GM21360 (cell line): ENCODE results near the gene BLOC1S6.

Experiments used
- ATAC-seq: cut with Tn5 transposase; IDR thresholded peaks from one replicate; pipeline ENCODE4 v1.9.1; 2021; ENCODE audit warnings: mild to moderate bottlenecking, moderate library complexity; ENCODE audit not compliant: unreplicated experiment

Gene BLOC1S6, protein sequence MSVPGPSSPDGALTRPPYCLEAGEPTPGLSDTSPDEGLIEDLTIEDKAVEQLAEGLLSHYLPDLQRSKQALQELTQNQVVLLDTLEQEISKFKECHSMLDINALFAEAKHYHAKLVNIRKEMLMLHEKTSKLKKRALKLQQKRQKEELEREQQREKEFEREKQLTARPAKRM

DNA sequence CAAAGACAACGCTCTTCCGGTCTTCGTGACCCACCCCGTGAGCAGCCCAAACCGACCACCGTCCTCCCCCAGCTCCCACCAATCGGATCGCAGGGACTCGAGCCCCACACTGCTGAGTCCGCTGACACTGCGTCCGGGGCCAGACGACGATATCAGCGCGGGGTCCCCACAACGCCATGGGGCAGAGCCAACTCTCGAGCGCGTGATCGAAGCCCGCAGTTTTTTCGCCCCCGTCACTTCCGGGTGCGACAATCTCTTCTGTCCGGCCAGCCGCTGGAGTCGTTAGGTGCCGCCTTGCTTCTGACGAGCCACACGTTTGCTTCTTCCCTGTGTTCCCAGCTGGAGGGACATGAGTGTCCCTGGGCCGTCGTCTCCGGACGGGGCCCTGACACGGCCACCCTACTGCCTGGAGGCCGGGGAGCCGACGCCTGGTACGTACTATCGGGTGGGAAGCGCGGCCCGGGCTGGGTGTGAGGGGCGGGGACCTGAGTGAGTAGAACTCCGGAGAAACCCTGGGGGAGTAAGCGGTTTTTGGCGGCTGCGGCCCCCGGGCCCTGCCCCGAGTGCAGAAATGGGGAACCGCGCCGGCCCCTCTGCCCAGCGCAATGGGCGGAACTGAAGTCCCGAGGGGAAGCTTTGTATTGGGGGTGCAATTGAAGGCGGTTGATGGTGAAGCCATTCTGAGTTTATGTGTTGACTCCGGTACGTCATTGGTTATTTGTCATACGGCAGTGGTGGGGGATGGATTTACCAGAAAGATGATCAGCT is at the start of gene BLOC1S6:
TSS of gene BLOC1S6 (plus strand) at position 285 of the 768 bp plus-strand sequence. CDS start at position 350, 65 bp downstream.
- ATAC-seq: peak; percentile 77

DNA sequence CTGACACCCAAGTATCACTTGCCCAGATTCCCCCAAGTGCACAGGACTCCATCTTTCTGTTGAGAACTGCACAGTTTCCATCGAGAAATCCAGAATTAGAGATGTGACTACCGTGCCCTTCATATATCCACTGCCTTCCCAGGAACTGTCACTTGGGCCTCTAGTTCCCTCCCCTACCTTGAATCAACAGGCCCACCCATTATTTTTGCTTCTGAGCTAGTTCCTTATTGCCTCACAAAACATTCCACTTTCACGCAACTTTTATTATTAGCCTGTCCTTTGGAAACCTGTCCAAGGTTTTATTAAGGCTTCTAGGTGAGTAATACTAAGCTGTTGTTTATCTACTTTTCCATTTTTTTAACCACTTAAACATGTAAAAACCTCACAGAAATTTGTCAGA is 47.5 kb upstream of the BLOC1S6 start:
- no peak for ATAC-seq

DNA sequence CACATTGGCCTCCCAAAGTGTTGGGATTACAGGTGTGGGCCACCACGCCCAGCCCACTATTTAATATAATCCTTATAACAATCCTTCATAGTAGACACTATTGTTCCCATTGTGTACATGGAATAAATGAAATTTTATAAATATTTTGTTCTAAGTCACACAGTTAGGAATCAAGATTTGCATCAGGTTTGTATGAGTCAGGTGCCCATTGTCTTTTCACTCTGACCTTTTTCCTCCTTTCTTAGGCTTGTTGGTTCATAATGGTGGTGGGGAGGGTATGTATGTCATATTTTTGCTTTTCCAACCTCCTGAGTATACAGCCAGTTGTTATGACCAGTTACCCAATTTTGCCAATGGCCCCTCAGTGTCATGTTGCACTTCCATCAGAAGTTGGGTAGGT is 46.6 kb upstream of the BLOC1S6 start:
- ATAC-seq: no peak

DNA sequence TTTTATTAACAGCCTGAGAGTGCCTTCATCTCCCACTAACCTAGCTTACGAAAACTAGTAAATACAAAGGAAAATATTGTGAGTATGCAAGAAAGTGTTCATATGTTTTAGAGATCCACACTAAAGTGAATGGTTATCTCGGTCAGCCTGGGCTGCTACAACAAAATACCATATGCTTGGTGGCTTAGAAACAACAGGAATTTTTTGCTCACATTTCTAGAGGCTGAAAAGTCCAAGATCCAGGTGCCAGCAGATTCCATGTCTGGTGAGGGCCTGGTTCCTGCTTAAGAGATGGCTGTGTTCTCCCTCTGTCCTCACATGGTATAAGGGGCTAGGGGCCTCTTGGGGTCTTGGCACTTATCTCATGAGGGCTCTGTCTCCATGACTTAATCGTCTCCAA is 44.1 kb upstream of the BLOC1S6 start:
- no peak for ATAC-seq

DNA sequence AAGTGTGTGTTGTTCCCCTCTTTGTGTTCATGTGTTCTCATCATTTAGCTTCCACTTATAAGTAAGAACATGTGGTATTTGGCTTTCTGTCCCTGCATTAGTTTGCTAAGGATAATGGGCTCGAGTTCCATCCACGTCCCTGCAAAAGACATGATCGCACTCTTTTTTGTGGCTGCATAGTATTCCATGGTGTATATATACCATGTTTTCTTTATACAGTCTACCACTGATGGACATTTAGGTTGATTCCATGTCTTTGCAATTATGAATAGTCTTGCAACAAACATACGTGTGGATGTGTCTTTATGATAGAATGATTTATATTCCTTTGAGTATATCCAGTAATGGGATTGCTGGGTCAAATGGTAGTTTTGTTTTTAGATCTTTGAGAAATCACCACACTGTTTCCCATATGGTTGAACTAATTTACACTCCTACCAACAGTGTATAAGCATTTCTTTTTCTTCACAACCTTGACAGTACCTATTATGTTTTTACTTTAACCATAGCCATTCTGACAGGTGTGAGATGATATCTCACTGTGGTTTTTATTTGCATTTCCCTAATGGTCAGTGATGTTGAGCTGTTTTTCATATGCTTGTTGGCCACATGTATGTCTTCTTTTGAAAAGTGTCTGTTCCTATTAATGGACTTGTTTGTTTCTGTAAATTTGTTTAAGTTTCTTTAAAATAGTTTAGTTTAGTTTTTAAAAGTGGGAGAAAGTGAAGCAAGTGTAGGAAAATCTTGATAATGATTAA is 42.7 kb upstream of the BLOC1S6 start:
- no peak for ATAC-seq

DNA sequence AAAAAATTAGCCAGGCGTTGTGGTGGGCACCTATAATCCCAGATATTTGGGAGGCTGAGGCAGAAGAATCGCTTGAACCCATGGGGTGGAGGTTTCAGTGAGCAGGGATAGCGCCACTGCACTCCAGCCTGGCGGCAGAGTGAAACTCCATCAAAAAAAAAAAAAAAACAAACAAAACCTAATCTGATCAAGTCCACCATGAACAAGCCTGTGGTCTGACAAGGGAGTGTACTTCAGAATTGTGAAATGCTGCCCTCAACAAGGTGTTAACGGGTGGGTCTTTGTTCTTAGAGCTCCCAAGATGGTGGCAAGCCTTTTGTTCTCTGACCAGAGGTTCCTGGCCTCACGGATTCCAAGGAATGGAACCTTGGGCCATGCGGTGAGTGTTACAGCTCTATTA is 40.4 kb upstream of the BLOC1S6 start:
- no peak for ATAC-seq

DNA sequence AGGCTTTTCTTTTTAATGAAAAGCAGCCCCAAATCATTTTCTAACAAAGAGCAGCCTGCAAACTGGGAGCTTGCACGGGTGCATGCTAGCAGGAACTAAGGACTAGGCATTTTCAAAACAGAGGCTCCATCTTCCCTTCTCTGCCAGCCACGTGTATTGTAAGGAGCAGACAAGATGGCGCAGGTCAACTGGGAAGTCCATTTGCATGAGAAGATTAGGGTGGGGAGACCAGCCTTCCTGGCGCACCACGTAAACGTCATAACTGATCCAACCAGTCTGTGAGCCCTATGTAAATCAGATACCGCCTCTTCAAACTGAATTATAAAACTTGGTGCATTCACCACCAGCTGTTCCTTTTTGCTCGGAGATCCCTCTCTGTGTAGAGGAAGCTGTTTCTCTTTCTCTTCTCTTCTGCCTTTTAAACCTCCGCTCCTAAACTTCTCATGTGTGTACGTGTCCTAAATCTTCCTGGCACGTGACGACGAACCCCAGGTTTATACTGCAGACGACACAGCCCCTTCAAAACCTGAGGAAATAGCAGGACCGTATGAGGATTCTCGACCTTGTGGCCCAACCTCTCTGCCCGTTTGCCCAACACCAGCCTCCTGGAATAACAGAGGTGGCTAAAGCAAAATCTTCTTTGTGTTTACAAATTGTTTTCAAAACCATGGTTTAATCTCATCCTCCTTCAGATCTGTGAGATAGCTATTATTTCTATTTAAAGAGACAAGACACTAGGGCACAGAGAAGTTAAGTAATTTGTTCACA is 38.2 kb upstream of the BLOC1S6 start:
- no peak for ATAC-seq

DNA sequence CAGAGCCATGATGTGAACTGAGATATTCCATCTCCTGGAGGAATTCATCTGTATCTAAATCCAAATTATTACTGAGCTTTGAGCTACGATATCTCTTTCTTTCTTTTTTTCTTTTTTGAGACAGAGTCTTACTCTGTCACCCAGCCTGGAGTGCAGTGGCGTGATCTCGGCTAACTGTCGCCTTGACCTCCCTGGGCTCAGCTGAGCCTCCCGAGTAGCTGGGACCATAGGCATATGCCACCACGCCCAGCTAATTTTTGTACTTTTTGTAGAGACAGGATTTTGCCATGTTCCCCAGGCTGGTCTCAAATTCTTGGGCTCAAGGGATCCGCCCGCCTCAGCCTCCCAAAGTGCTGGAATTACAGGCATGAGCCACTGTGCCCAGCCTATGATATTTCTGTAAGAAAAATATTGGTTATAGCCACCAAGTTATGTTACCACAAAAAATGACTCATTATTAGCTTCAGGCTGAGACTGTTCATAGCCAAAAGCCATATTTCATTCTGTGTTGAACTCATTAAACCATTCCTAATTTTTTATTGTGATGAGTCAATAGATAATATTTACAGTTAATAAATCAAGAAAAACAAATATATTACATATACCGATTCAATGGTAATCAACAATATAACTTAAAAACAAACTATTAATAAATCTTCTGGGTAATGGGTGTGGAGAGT is 37.5 kb upstream of the BLOC1S6 start:
- no peak for ATAC-seq

DNA sequence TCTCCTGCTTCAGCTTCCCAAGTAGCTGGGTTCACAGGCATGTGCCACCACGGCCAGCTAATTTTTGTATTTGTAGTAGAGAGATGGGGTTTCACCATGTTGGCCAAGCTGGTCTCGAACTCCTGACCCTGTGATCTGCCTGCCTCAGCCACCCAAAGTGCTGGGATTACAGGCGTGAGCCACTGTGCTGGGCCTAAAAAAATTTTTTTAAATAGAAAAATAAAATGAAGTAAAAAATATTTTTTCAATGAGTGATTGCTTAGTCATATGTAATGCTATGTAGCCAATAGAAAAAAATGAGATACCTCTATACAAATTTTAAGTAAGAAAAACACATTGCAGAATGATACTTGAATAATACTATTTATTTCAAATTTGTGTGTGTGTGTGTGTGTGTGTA is 36.7 kb upstream of the BLOC1S6 start:
- ATAC-seq: no peak

DNA sequence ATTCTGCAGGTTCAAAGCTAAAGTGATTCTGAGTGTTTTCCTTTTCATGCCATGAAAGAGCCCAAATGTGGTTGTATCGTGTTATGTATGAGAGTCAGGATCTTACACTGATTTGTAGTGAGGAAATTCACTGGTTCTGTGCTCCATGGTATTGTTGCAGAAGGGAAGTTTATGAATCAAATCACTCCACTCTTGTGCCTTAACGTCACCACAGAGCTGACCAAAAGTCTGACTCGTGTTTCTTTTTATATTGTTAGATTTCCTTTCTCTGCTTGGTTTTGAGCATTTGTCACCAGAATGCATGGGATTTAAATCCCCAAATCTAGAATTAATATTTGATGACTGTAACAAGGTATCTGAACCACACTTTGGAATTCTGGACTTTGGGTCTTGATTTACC is 35.5 kb upstream of the BLOC1S6 start:
- no peak for ATAC-seq

DNA sequence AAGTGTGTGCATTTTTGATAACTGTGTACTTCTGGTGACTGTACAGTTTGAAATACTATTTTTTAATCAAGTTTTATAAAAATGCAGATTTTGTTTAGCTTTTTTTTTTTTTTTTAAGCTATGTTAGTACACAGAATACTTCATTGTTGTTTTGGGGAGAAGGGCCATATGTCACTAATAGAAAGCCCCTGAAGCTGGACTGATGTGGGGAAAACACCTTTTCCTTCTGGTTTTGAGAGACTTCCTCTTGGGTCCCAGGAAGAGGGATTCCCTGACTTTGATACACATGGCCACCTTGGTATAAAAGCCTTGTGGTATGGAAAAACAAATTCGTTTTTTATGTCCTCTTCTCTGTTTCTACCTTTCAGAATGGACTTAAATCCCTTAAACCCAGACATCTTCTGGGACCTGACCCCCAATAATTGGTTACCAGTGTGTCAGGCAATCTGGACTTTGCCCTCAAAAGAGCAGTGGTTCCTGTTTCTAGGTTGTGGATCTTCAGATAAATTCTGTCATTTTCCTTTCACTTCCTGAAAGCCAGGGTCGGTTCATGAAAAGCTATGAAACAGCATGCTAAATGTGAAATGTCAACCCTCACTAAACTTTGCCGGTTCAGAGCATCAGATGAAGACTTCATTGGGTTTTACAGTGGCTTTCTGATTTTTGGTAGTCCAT is 31.1 kb upstream of the BLOC1S6 start:
- no peak for ATAC-seq

DNA sequence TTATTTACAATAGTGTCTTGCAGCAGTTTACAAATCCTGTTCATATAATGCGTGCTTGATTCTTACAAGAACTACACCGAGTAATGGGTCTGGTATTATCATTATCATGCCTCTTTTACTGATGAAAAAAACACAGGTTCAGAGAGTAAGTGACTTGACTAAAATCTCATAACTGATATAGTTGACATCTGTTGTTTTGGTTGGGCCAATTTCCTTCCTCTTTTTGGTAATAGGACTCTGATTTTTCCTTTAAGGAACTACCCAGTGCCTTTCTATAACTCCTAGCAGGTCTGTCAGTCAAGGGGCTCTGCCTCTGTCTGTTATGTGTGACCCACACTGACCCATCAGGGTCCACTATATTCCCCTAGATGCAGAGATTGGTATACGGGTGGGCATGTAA is 14.6 kb upstream of the BLOC1S6 start:
- no peak for ATAC-seq

DNA sequence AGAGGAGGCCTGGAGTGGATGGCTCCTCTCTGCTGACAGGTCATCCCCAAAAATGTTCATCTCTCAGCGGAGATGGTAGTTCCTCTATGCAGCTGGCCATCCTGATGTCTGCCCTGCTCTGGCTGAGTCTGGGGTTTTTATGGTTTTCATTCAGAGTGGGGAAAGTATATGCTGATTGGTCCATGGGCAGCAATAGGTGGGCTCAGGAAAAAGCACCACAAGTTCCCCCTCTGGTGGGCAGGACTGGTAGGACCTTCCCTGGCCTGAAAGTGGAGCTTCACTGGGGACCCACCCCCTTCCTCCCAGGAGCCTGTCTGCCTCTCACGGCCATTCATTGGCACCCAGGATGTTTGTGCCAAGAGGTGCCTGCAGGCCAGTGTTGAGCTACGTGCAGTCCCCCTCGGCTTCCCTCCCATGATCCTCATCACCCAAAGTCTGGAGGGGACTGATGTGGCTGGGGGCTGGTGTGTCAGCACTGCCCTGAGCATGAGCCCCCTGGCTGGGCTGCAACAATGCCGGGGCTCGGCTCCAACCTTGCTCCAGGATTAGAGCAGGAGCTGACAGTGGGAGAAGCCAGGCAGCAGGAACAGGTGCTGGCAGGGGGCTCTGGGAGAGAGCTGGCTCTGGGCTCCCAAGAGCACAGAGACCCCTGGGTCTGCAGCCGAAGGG is 13.1 kb upstream of the BLOC1S6 start:
- ATAC-seq: no peak

DNA sequence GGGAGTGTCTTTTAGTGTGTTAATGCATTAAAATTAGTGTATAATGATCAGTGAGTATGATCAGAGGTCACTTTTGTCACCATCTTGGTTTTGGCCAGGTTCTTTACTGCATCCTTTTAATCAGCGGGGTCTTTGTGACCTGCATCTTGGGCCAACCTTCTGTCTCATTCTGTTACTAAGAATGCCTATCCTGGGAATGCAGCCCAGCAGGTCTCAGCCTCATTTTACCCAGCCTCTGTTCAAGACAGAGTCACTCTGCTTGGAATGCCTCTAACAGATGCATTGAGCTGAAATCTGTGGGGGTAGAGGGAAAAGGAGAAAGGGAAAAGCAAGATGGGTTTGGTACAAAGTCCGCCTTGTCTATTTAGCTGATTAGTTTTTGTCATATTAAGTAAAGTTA is 5.3 kb upstream of the BLOC1S6 start:
- no peak for ATAC-seq

DNA sequence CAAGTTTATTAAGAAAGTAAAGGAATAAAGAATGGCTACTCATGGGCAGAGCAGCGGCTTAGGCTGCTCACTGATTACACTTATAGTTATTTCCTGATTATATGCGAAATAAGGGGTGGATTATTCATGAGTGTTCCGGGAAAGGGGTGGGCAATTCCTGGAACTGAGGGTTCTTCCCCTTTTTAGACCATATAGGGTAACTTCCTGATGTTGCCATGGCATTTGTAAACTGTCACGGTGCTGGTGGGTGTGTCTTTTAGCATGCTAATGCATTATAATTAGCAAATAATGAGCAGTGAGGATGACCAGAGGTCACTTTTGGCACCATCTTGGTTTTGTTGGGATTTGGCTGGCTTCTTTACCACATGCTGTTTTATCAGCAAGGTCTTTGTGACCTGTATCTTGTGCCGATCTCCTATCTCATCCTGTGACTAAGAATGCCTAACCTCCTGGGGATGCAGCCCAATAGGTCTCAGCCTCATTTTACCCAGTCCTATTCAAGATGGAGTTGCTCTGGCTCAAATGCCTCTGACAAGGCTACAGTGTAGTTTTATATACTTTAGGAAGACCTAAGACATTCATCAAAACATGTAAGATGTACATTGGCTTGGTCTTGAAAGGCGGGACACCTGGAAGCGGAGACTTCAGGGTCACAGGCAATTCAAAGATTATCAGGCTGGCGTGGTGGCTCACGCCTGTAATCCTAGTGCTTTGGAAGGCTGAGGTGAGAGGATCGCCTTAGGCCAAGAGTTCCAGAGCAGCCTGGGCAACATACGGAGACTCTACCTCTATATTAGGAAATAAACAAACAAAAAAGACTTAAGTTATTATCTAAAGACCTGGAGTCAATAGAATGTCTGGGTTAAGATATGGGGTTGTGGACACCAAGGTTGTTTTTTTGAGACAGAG is 3.2 kb upstream of the BLOC1S6 start:
- ATAC-seq: no peak

DNA sequence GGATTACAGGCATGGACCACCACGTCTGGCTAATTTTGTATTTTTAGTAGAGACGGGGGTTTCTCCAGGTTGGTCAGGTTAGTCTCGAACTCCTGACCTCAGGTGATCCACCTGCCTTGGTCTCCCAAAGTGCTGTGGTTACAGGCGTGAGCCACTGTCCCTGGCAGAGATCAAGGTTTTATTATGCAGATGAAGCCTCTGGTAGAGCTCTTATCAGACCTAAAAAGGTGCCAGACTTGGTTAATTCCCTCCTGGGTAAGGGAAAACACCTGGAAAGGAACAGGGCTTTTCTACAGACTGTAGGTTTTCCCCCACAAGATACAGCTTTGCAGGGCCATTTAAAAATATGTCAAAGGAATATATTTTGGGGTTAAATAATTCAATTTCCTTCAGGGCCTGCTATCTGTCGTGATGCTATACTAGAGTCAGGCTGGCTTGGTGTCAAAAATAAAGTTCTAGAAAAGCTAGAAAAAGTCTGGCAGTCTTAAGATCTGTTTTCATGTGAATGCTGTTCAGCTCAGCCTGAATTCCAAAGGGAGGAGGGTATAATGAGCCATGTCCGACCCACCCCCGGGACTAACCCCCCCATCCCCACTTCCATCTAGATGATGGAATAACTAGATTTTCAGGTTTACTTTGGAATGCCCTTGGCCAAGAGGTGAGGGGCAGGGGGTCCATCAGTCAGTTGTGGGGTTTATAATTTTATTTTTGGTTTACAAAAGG is 1.9 kb upstream of the BLOC1S6 start:
- no peak for ATAC-seq

DNA sequence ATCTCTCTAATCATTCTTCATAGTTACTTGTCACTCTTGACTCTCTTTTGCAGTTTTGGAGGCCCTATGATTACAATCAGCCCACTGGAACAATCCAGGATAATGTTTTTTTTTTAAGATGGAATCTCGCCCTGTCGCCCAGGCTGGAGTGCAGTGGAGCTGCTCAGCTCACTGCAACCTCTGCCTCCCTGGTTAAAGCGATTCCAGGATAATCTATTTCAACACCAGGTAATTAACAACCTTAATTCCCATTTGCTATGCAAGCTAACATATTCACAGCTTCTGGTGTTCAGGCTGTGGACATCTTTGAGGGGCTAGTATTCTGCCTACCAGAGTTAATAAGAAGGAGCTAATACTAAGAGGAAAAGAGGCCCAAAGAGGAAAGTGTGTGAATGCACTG is 1.1 kb upstream of the BLOC1S6 start:
- no peak for ATAC-seq

DNA sequence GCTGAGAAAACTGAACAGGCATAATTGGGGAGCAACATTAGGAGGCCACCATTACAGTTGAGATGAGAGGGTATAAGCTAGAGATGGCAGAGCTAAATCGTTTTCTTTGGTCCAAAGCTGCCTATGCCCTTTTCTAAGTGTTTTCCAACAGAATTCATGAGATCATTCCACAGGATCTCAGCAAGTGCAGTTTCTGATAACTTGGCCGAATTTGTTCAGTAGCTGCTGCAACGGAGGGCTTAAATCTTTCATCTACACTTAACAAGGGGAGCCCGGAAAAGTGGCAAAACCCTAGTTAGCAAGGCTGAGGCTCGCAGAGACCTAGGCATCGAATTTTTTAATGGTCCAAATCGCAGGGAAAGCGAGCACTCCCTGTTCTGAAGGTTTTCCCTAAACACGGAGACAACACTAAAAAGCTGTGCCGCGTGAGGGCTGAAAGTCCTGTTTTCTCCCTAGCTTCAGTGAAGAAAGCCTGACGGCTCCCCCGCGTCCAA is 531 bp upstream of the BLOC1S6 start:
- no peak for ATAC-seq
